Adipocyte (in vitro differentiated cells): ENCODE data around the gene MACO1.

ENCODE experiments used
- DNase-seq: peaks from one replicate; pipeline ENCODE4 v3.0.0-alpha.2; 2015; ENCODE audit warnings: low read depth
- H3K27me3 ChIP-seq: replicated peaks from 2 replicates; pipeline ENCODE4 v1.7.0; 2013; ENCODE audit warnings: mild to moderate bottlenecking, low read length, moderate library complexity; ENCODE audit not compliant: control insufficient read depth, insufficient read depth
- H3K36me3 ChIP-seq: 2 replicates; pipeline ENCODE4 v1.7.0; 2013; ENCODE audit warnings: low read length, mild to moderate bottlenecking, moderate library complexity; ENCODE audit not compliant: control insufficient read depth, insufficient read depth, severe bottlenecking
- H3K4me1 ChIP-seq: 2 replicates; pipeline ENCODE4 v1.7.0; 2013; ENCODE audit warnings: mild to moderate bottlenecking, low read length, moderate library complexity; ENCODE audit not compliant: control insufficient read depth, insufficient read depth
- H3K4me3 ChIP-seq: 2 replicates; pipeline ENCODE4 v1.7.0; 2013; ENCODE audit warnings: mild to moderate bottlenecking, low read length, moderate library complexity
- H3K9ac ChIP-seq: 2 replicates; pipeline ENCODE4 v1.7.0; 2013; ENCODE audit warnings: mild to moderate bottlenecking, low read length, moderate library complexity
- H3K9me3 ChIP-seq: 2 replicates; pipeline ENCODE4 v1.7.0; 2013; ENCODE audit warnings: mild to moderate bottlenecking, low read length, moderate library complexity; ENCODE audit not compliant: control insufficient read depth

The MACO1 gene

DNA sequence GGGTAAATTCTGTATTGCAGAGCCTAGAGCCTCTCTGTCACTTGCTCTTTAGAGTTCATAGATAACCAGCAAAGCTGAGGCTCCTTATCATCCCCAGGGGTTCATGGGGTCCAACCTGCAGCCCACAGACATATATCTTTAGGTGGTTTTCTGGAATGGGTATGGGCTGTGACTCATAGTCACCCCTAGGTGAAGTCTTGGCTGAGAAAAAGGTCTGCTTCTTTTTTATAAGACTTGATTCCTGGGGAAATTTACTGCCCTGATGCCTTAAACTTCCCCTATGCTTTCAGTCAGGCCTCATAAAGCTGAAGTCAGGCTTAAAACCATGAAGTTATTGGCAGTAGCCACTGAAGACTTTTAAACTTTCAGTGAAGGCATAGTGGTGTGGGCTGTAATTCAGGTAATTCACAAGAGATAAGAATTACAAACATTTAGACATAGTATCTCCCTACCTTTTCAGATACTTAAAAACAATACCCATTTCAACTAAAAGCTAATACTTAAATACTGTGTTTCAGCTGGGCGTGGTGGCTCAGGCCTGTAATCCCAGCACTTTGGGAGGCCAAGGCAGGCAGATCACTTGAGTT, 46.8 kb downstream of the MACO1 start:
- Histone ChIP-seq H3K4me1 (peaks cover 10% of the 10 kb centered on the region), H3K9ac (no peak overlapping the region), H3K27me3 (no peaks in the 10 kb centered on the region), H3K4me3 (no peak overlapping the region), H3K9me3 (no peaks in the 10 kb centered on the region), H3K36me3 (no peaks in the 10 kb centered on the region)
- no peak for DNase-seq

DNA sequence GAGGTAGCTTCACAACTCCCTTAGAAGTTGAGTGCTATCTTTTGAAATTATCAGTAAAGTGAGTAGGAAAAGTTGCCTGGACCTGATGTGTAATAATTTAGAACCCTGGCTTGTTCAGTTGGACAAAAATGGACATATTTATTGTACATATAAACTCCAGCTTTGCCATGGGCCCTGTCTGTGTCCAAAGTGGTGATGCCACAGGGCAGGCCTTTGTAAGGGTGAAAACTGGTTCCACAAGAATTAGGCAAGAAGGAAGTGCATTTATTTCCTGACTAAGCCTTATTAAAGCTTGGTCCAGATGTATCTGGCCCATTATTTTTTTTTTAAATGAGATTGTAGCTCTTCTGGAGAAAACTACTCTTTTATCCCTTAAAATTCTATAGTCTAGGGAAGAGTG, 47.9 kb downstream of the MACO1 start:
- H3K36me3 ChIP-seq: peaks cover under 1% of the 10 kb centered on the region
- no peak overlapping the region for H3K9ac ChIP-seq
- no peak overlapping the region for H3K4me3 ChIP-seq
- DNase-seq: no peak
- H3K9me3 ChIP-seq: no peaks in the 10 kb centered on the region
- H3K4me1 ChIP-seq: peaks cover 10% of the 10 kb centered on the region
- no peaks in the 10 kb centered on the region for H3K27me3 ChIP-seq

DNA sequence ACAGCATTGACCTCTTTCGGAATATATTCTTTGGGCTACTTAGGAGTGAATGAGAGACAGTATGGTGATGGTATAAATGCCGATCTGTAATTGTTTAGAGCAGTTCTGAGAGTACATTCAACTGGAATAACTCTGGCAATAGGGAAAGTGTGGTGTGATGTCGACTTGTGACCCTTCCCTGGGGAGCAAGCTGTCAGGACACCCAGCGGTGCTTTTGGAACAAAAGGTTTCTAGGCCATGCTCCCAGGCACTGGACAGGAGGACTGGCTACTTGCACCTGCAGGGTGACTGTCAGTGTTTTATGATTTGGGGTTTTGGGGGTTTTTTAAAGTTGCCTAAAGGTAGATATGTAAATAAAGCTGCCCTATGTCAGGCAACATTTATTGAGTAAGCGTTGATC, 50.9 kb downstream of the MACO1 start:
- Histone ChIP-seq H3K36me3 (peaks cover 22% of the 10 kb centered on the region), H3K4me3 (no peak overlapping the region), H3K9ac (no peak overlapping the region), H3K9me3 (no peaks in the 10 kb centered on the region), H3K4me1 (peaks cover 10% of the 10 kb centered on the region), H3K27me3 (no peaks in the 10 kb centered on the region)
- DNase-seq: no peak

DNA sequence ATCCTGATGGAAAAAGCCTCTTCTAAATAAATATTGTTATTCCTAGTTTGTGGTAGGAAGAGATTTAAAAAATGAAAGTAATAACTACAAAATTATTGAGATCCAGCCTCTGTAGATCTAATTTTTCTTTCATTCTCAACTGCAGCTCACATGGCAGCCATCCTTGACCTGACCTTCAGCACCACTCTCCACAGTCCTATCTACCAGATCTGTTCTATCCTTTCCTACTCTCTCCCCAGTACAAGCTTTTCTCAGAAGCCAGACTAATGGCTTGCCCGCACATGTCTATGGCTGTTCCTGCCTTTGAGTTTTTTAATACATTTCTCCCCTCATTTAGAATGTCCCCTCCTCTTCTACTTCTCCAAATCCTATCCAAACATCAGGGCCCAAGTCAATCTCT, 51.5 kb downstream of the MACO1 start:
- no peak for DNase-seq
- Histone ChIP-seq H3K9me3 (no peaks in the 10 kb centered on the region), H3K4me1 (peaks cover 10% of the 10 kb centered on the region), H3K36me3 (peaks cover 25% of the 10 kb centered on the region), H3K27me3 (no peaks in the 10 kb centered on the region), H3K4me3 (no peak overlapping the region), H3K9ac (no peak overlapping the region)

DNA sequence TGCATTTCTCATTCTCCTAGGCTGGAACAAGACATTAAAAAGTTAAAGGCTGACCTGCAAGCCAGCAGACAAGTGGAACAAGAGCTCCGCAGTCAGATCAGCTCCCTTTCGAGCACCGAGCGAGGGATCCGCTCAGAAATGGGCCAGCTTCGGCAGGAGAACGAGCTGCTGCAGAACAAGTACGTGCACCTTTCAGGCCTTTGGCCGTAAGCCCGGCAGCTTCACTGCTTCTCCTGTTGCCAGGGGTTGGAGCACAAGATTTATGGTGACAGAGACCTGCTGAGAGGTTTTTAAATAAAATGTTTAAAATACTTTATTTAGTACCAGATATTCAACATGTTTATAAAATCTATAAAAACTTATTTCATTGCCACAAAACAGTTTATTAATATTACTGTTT, 53.4 kb downstream of the MACO1 start:
- Histone ChIP-seq H3K27me3 (no peaks in the 10 kb centered on the region), H3K36me3 (peaks cover 28% of the 10 kb centered on the region), H3K4me3 (no peak overlapping the region), H3K9me3 (no peaks in the 10 kb centered on the region), H3K9ac (no peak overlapping the region), H3K4me1 (peaks cover 10% of the 10 kb centered on the region)
- DNase-seq: no peak

DNA sequence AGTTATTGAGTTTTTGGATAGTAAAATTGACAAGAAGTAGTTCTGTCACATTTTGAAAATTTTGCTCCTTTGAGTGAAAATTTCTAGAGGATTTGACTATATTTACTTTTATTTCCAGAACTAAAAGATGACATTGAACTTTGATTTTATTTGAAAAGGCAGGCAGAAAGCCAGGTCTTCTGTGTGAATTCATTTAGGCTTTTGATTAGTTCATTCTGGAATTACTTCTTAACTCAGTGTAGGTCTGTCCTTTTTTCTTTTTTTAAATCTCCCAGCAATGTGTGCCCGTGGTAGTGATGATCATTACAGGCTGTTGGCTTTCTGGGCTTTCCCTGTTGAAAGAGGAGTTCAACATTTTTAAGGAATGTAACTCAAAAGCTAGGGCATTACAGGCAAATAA, 53.8 kb downstream of the MACO1 start:
- Histone ChIP-seq H3K9me3 (no peaks in the 10 kb centered on the region), H3K4me3 (no peak overlapping the region), H3K9ac (no peak overlapping the region), H3K36me3 (peaks cover 33% of the 10 kb centered on the region), H3K4me1 (peaks cover 10% of the 10 kb centered on the region), H3K27me3 (no peaks in the 10 kb centered on the region)
- no peak for DNase-seq

DNA sequence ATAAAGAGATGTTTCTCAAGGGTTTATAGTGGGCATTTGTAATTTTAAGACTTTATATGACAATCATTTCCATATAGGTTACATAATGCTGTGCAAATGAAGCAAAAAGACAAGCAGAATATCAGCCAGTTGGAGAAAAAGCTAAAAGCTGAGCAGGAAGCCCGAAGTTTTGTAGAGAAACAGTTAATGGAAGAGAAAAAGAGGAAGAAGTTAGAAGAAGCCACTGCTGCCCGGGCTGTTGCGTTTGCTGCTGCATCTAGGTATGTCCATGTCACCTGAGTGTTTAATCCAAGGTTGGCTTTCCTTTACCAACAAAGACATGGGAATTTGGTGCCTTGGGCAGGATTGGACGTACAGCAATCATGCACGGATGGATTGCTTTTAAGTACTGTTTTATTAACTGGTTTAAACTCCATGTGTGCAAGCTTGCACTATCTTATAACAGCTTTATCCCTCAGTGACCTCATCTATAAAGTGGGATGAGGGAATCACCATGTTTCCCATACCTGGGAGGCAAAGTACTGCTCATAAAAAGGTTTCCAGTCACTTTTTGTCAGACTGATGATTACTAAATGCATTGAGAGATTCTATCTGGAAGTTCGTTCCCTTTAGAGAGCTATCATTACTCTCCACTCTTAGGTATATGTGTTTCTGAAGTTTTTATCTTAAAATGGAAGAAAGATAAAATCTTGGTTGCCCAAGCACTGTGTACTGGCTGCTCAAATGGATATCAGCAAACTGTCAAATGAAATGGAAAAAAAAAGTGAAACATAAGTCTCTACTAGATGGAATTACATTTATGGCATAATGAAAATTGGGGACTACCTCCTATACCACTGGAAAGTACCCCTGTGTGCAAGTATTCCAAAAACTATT, 55.1 kb downstream of the MACO1 start:
- Histone ChIP-seq H3K36me3 (peaks cover 45% of the 10 kb centered on the region), H3K4me1 (peaks cover 10% of the 10 kb centered on the region), H3K4me3 (no peak overlapping the region), H3K27me3 (no peaks in the 10 kb centered on the region), H3K9me3 (no peaks in the 10 kb centered on the region), H3K9ac (no peak overlapping the region)
- no peak for DNase-seq

DNA sequence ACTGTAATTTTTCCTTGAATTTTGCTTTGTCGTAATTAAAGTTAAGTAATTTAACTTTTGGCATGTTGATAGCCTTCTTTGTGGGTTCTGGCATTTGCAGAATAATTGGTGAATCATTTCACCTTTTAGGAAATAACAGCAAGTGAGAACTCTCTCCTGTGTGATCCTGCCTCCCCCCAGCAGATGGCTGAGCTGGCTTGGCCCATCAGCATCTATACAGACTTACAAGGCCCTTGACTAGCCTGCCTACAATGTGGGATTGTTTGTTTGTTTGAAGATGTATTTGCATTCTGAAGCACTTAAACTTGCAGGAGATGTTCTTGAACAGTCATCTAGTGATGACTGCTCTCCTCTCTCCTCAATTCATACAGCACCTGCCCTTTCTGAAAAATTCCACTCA, 55.9 kb downstream of the MACO1 start:
- Histone ChIP-seq H3K4me1 (peaks cover 3% of the 10 kb centered on the region), H3K4me3 (no peak overlapping the region), H3K27me3 (no peaks in the 10 kb centered on the region), H3K9ac (no peak overlapping the region), H3K36me3 (peaks cover 53% of the 10 kb centered on the region), H3K9me3 (no peaks in the 10 kb centered on the region)
- DNase-seq: peak; percentile 15

DNA sequence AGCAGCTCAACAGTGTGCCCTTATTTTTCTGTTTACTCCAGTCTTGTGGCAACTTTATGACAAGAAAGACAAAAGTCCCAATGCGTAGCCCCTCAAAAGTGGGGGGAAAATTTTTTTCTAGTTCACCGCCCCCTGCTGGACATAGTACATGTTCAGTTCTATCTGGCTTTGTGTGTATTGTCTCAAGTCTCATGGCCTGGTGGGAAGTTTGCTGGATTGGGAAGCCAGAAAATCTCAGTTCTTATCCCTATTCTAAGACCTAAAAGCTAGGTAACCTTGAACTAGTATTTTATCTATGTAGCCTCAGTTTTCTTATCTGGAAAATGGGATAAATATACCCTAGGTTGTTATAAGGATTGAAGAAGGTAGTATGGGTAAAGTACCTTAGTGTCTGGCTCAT, 56.9 kb downstream of the MACO1 start:
- H3K9ac ChIP-seq: no peak overlapping the region
- no peak overlapping the region for H3K4me3 ChIP-seq
- H3K4me1 ChIP-seq: no peaks in the 10 kb centered on the region
- no peaks in the 10 kb centered on the region for H3K27me3 ChIP-seq
- DNase-seq: no peak
- H3K9me3 ChIP-seq: no peaks in the 10 kb centered on the region
- H3K36me3 ChIP-seq: peaks cover 61% of the 10 kb centered on the region

DNA sequence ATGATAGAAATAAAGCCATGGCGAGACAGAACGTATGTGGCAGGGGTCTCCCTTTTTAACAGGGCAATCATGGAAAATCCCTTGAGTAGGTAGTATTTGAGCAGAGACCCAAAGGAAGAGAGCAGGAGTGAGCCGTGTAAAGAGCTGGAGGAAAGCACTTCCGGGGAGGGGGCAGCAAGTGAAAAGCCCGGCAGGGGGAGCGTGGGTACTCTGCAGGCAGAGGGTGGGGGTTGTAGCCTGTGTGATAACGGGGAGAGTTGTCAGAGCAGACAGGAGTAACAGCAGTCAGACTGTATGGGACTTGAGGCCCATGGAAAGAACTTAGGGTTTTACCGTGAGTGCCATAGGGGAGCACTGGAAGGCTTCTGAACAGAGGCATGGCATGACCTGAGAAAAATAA, 61.6 kb downstream of the MACO1 start:
- Histone ChIP-seq H3K9me3 (no peaks in the 10 kb centered on the region), H3K4me3 (no peak overlapping the region), H3K36me3 (peaks cover 72% of the 10 kb centered on the region)

DNA sequence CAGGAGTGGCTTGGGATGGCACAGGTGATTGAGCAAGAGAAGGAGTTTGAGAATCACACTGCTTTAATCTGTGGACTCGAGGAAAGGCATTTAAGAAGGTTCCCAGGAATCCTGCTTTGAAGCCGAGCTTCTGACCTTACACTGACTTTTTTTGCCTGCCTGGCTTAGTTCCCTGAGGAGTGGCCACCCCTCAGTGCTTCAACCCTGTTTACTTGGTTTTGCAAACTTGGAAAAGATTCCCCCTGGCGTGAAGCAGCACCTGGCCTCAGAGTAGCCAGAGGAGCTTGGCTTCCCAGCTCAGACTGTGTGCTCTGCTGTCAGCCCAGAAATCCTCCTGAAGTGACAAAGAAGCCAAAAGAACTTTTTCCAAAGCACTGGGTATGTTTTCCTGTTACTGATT, 64.3 kb downstream of the MACO1 start:
- no peaks in the 10 kb centered on the region for H3K4me1 ChIP-seq
- H3K9me3 ChIP-seq: no peaks in the 10 kb centered on the region
- no peak for DNase-seq
- H3K36me3 ChIP-seq: peaks cover 79% of the 10 kb centered on the region
- no peak overlapping the region for H3K4me3 ChIP-seq
- H3K9ac ChIP-seq: no peak overlapping the region
- H3K27me3 ChIP-seq: no peaks in the 10 kb centered on the region

More for the DNA sequence above, 61.6 kb downstream of the MACO1 start:
- Histone ChIP-seq H3K4me1 (no peaks in the 10 kb centered on the region), H3K27me3 (no peaks in the 10 kb centered on the region), H3K9ac (no peak overlapping the region)
- DNase-seq: no peak
